Mammary epithelial cell (primary cell): ENCODE results near the gene PRR15.

Experiments
- CTCF ChIP-seq, 2 donors: IDR thresholded peaks in 1 of 2; conservative IDR thresholded peaks in 1 of 2; 2 replicates each; pipeline ENCODE4 v1.5.1; 2011 to 2012; ENCODE audit warnings: inconsistent platforms in 2 of 2, low read length in 2 of 2, mild to moderate bottlenecking in 2 of 2, control low read depth in 1 of 2, low read depth in 1 of 2; ENCODE audit not compliant: insufficient read depth in 1 of 2; ENCODE audit errors: extremely low read depth in 1 of 2
- EZH2 ChIP-seq: IDR thresholded peaks from 2 replicates; pipeline ENCODE4 v1.6.1; 2012; ENCODE audit warnings: low read length, inconsistent platforms, borderline replicate concordance

GRCh38 chr7:29598613-29599012, 35.0 kb downstream of the PRR15 start:
- no peak for TF ChIP-seq CTCF (conservative IDR thresholded peaks at IDR 0.05 in 1 of 2, IDR thresholded peaks at IDR 0.05 in 1 of 2; ENCODE audit: extremely low read depth in 1 of 2, insufficient read depth in 1 of 2, low read depth in 1 of 2, low read length in 2 of 2)
- no peak for TF ChIP-seq EZH2
